ENCODE data around the gene TIMM23.
"Not testable (repeated sequence)": the region's sequence is repeated elsewhere in the genome, so short reads cannot be mapped to it uniquely, and the experiment has no call there.

- TF ChIP-seq CTCF, POLR2A (IDR thresholded peaks at IDR 0.05): not testable (repeated sequence)
Measured at GRCh38 chr10:45948801-45949200, 23.5 kb upstream of the TIMM23 start.
